SK-N-SH (cell line): ENCODE measurements around the gene TARBP1. TPM values are rescaled to one million over a fixed set of nuclear protein-coding genes. Genes with fewer than 3 reads are reported as not detected.

Experiments used
- CTCF ChIA-PET: fragments of 300-600, 350-600 bp; formaldehyde crosslinking; extraction: SDS; loops from one replicate; lab custom pipeline; 2021; lab: Yijun Ruan, JAX
- POLR2A ChIA-PET: fragments of 350-600 bp; sonication (Branson Sonifier 250); formaldehyde crosslinking; extraction: SDS; loops from one replicate; lab custom pipeline; 2020; ENCODE audit warnings: antibody characterized with exemption, inconsistent platforms; lab: Yijun Ruan, JAX
- DNase-seq: peaks from one replicate; pipeline ENCODE4 v3.0.0; 2012
- H2AFZ ChIP-seq: fragments of 200-600 bp; sonication (generic); 2 replicates; pipeline ENCODE4 v1.8.1; 2016; ENCODE audit warnings: antibody characterized with exemption, mild to moderate bottlenecking, low read depth
- H3F3A ChIP-seq: fragments of 200-600 bp; sonication (generic); replicated peaks from 2 replicates; pipeline ENCODE3; 2016; ENCODE audit warnings: antibody characterized with exemption, mild to moderate bottlenecking; ENCODE audit not compliant: insufficient read depth
- H3K27ac ChIP-seq, 2 experiments: fragments of 200-500 bp in 1 of 2; fragments of 200-600 bp in 1 of 2; sonication (Bioruptor generic) in 1 of 2; sonication (generic), shearing (Covaris generic) in 1 of 2; 2 replicates each; pipeline versions ENCODE4 v1.5.1 to v1.6.1; 2014 to 2016; ENCODE audit warnings: low read depth in 2 of 2, inconsistent platforms in 1 of 2, low read length in 1 of 2, mild to moderate bottlenecking in 1 of 2, mixed read lengths in 1 of 2
- H3K27me3 ChIP-seq: fragments of 200-600 bp; sonication (generic), shearing (Covaris generic); 2 replicates; pipeline ENCODE4 v1.6.1; 2016; ENCODE audit warnings: mixed run types; ENCODE audit not compliant: insufficient read depth
- H3K36me3 ChIP-seq, 2 experiments: fragments of 200-500 bp in 1 of 2; fragments of 200-600 bp in 1 of 2; sonication (Bioruptor generic) in 1 of 2; sonication (generic) in 1 of 2; replicated peaks in 1 of 2; 2 replicates each; pipeline versions ENCODE3 to v1.5.1; 2014 to 2016; ENCODE audit warnings: low read length in 1 of 2, mild to moderate bottlenecking in 1 of 2; ENCODE audit not compliant: insufficient read depth in 2 of 2, control insufficient read depth in 1 of 2
- H3K4me1 ChIP-seq, 2 experiments: fragments of 200-500 bp in 1 of 2; fragments of 200-600 bp in 1 of 2; sonication (Bioruptor generic) in 1 of 2; sonication (generic), shearing (Covaris generic) in 1 of 2; 2 replicates each; pipeline versions ENCODE4 v1.5.1 to v1.6.1; 2014 to 2016; ENCODE audit warnings: low read depth in 1 of 2, low read length in 1 of 2, mixed run types in 1 of 2; ENCODE audit not compliant: insufficient read depth in 2 of 2, control insufficient read depth in 1 of 2
- H3K4me2 ChIP-seq: fragments of 200-600 bp; sonication (generic), shearing (Covaris generic); 2 replicates; pipeline ENCODE4 v1.6.1; 2017; ENCODE audit warnings: mixed run types
- H3K4me3 ChIP-seq, 2 experiments: fragments of 200-500 bp in 1 of 2; fragments of 200-600 bp in 1 of 2; sonication (Bioruptor generic) in 1 of 2; sonication (generic), shearing (Covaris generic) in 1 of 2; 2 replicates each; pipeline versions ENCODE4 v1.5.1 to v1.8.1; 2014 to 2016; ENCODE audit warnings: low read depth in 2 of 2, inconsistent platforms in 1 of 2, low read length in 1 of 2, mild to moderate bottlenecking in 1 of 2, mixed read lengths in 1 of 2, moderate library complexity in 1 of 2
- H3K79me2 ChIP-seq: fragments of 200-600 bp; sonication (generic); 2 replicates; pipeline ENCODE4 v1.8.1; 2017; ENCODE audit warnings: mild to moderate bottlenecking; ENCODE audit not compliant: insufficient read depth
- H3K9ac ChIP-seq: fragments of 200-600 bp; sonication (generic); 2 replicates; pipeline ENCODE4 v1.6.1; 2017; ENCODE audit warnings: mixed run types
- H3K9me2 ChIP-seq: fragments of 200-600 bp; sonication (generic); 2 replicates; pipeline ENCODE4 v1.6.1; 2017; ENCODE audit warnings: mixed run types
- H3K9me3 ChIP-seq: fragments of 200-600 bp; sonication (generic); 2 replicates; pipeline ENCODE4 v1.6.1; 2017; ENCODE audit warnings: mixed run types, mild to moderate bottlenecking, moderate library complexity
- H4K20me1 ChIP-seq: fragments of 200-600 bp; sonication (generic); 2 replicates; pipeline ENCODE4 v1.6.1; 2017; ENCODE audit warnings: mild to moderate bottlenecking, mixed run types; ENCODE audit not compliant: insufficient read depth
- ELF1 ChIP-seq: IDR thresholded peaks from 2 replicates; pipeline ENCODE4 v1.4.0; 2012
- EZH2phosphoT487 ChIP-seq: fragments of 200-600 bp; sonication (generic); IDR thresholded peaks from 2 replicates; pipeline ENCODE4 v1.6.1; 2017; ENCODE audit warnings: low read depth, mixed run types, mild to moderate bottlenecking, antibody characterized with exemption, moderate library complexity, borderline replicate concordance
- FOSL2 ChIP-seq: IDR thresholded peaks from 2 replicates; pipeline ENCODE4 v1.4.0; 2012; ENCODE audit warnings: low read depth, mild to moderate bottlenecking, moderate library complexity, borderline replicate concordance
- FOXJ3 ChIP-seq: sonication (generic); formaldehyde crosslinking; IDR thresholded peaks from 2 replicates; pipeline ENCODE4 v1.5.1; 2020; ENCODE audit warnings: mild to moderate bottlenecking, missing genetic modification reagents
- GABPA ChIP-seq: IDR thresholded peaks from 2 replicates; pipeline ENCODE4 v1.4.0; 2012; ENCODE audit warnings: low read depth, mild to moderate bottlenecking
- GATA2 ChIP-seq: sonication (generic); formaldehyde crosslinking; IDR thresholded peaks from 2 replicates; pipeline ENCODE4 v1.5.0; 2020; ENCODE audit warnings: mild to moderate bottlenecking, missing genetic modification reagents
- JUND ChIP-seq: IDR thresholded peaks from 2 replicates; pipeline ENCODE4 v1.4.0; 2012
- MEF2A ChIP-seq: IDR thresholded peaks from 2 replicates; pipeline ENCODE4 v1.4.0; 2012; ENCODE audit warnings: low read depth, borderline replicate concordance
- NFIC ChIP-seq: IDR thresholded peaks from 2 replicates; pipeline ENCODE4 v1.4.0; 2012; ENCODE audit warnings: borderline replicate concordance
- NRF1 ChIP-seq: IDR thresholded peaks from 2 replicates; pipeline ENCODE4 v1.6.1; 2012; ENCODE audit warnings: low read depth, mild to moderate bottlenecking, low read length
- PBX3 ChIP-seq: IDR thresholded peaks from 2 replicates; pipeline ENCODE4; 2012
- POLR2AphosphoS5 ChIP-seq: IDR thresholded peaks from 2 replicates; pipeline ENCODE4 v1.6.1; 2012; ENCODE audit warnings: low read depth, low read length
- REST ChIP-seq: IDR thresholded peaks from 2 replicates; pipeline ENCODE4 v1.6.1; 2012; ENCODE audit warnings: mild to moderate bottlenecking, low read depth, low read length, moderate library complexity
- RFX5 ChIP-seq: IDR thresholded peaks from 2 replicates; pipeline ENCODE4 v1.6.1; 2012; ENCODE audit warnings: mild to moderate bottlenecking, improper control_type of control experiment, low read length
- RXRA ChIP-seq: IDR thresholded peaks from 2 replicates; pipeline ENCODE4 v1.4.0; 2012; ENCODE audit warnings: low read depth, mild to moderate bottlenecking, borderline replicate concordance
- SIN3A ChIP-seq: IDR thresholded peaks from 2 replicates; pipeline ENCODE4 v1.6.1; 2012; ENCODE audit warnings: low read depth, mild to moderate bottlenecking, low read length, moderate library complexity, borderline replicate concordance
- SMC3 ChIP-seq: IDR thresholded peaks from 2 replicates; pipeline ENCODE4 v1.6.1; 2012; ENCODE audit warnings: low read depth, low read length, improper control_type of control experiment
- TAF1 ChIP-seq: IDR thresholded peaks from 2 replicates; pipeline ENCODE4 v1.6.1; 2012; ENCODE audit warnings: low read depth, mild to moderate bottlenecking, low read length, moderate library complexity, borderline replicate concordance
- TEAD4 ChIP-seq: IDR thresholded peaks from 2 replicates; pipeline ENCODE4 v1.4.0; 2012; ENCODE audit warnings: mild to moderate bottlenecking, borderline replicate concordance; ENCODE audit not compliant: insufficient read depth
- YY1 ChIP-seq: IDR thresholded peaks from 2 replicates; pipeline ENCODE4 v1.4.0; 2012; ENCODE audit warnings: low read depth, mild to moderate bottlenecking
- WGBS: methylation state at CpG from one replicate; pipeline ENCODE4 v1.1.6; 2017; ENCODE audit warnings: low lambda C conversion rate; 5-methylcytosine and 5-hydroxymethylcytosine counted together
- polyA plus RNA-seq, 3 experiments: library from polyadenylated mRNA; depleted of rRNA; stranded (reverse); fragments of >200 nt; gene quantifications; 2 replicates each; pipeline ENCODE4 v1.2.3, GENCODE V29; 2012

TARBP1 gene
- polyA plus RNA-seq, 1 of the 3 experiments (the other 2 are of a cell fraction): 33.0 TPM

GRCh38 chr1:234402939-234403338 is 76.0 kb downstream of the TARBP1 start:
- CTCF ChIA-PET: no interaction called here
- TF ChIP-seq GABPA (no peak), SMC3 (no peak), ELF1 (no peak), YY1 (no peak), JUND (no peak)

GRCh38 chr1:234401658-234402057 is 77.3 kb downstream of the TARBP1 start:
- CTCF ChIA-PET: no interaction called here

More at GRCh38 chr1:234402939-234403338, 76.0 kb downstream of the TARBP1 start:
- H3K9me2 ChIP-seq: no peaks in the 10 kb centered on the region
- peaks cover 4 to 24% of the 10 kb centered on the region in 2 experiments for H3K36me3 ChIP-seq
- POLR2A ChIA-PET: no interaction called here
- H3K9ac ChIP-seq: no peak overlapping the region
- peaks cover 8% of the 10 kb centered on the region for H3F3A ChIP-seq
- H3K4me1 ChIP-seq: peaks cover 0 to 4% of the 10 kb centered on the region in 2 experiments; a peak in 3 of 4 replicates
- H3K27me3 ChIP-seq: no peaks in the 10 kb centered on the region
- no peaks in the 10 kb centered on the region for H3K79me2 ChIP-seq
- no peaks in the 10 kb centered on the region for H3K9me3 ChIP-seq
- no peak overlapping the region for H3K27ac ChIP-seq
- DNase-seq: no peak
- H3K4me2 ChIP-seq: no peak overlapping the region
- H3K4me3 ChIP-seq: no peak overlapping the region
- no peaks in the 10 kb centered on the region for H4K20me1 ChIP-seq
- H2AFZ ChIP-seq: no peak overlapping the region
- WGBS: 98% methylated on average over 3 of the region's 3 CpGs

More at GRCh38 chr1:234401658-234402057, 77.3 kb downstream of the TARBP1 start:
- 96% methylated on average over 3 of the region's 3 CpGs for WGBS
- peaks cover 8% of the 10 kb centered on the region for H3F3A ChIP-seq
- H4K20me1 ChIP-seq: no peaks in the 10 kb centered on the region
- H3K4me2 ChIP-seq: no peak overlapping the region
- TF ChIP-seq EZH2phosphoT487 (no peak), POLR2AphosphoS5 (no peak), TAF1 (no peak), JUND (no peak), SIN3A (no peak), GATA2 (no peak), FOXJ3 (CRISPR knock-in tag) (no peak), RXRA (no peak), RFX5 (no peak), TEAD4 (no peak), FOSL2 (no peak), REST (no peak), NRF1 (no peak), NFIC (no peak), PBX3 (no peak), MEF2A (no peak)
- no peak overlapping the region for H3K27ac ChIP-seq
- H3K4me1 ChIP-seq: peaks cover 0 to 5% of the 10 kb centered on the region in 2 experiments; a peak in 3 of 4 replicates
- no peaks in the 10 kb centered on the region for H3K9me3 ChIP-seq
- no peak overlapping the region for H3K9ac ChIP-seq
- no peaks in the 10 kb centered on the region for H3K27me3 ChIP-seq
- DNase-seq: no peak
- no peak overlapping the region for H2AFZ ChIP-seq
- H3K36me3 ChIP-seq: peaks cover 4 to 25% of the 10 kb centered on the region in 2 experiments
- no peaks in the 10 kb centered on the region for H3K9me2 ChIP-seq
- H3K4me3 ChIP-seq: no peak overlapping the region
- H3K79me2 ChIP-seq: no peaks in the 10 kb centered on the region
- POLR2A ChIA-PET: no interaction called here
